Measurements from ENCODE around the gene PIWIL1.

DNA sequence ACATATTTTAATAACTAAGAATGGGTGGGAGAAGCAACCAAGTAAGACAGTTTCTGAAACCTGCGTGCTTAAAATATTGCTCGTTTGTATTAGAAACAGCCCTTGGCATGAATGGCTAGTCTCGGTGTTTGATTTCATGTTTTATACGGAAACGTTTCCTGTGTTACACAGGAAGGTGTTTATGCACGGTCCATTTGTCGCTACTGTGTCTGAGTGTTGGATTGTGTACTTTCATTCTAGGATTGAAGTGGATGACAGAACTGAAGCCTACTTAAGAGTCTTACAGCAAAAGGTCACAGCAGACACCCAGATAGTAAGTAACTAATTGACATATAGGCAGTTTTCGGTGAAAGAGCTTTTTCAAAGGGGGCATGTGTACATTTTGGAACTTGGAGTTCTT is 19.6 kb downstream of the PIWIL1 start:
- TF ChIP-seq, protein P1, sequence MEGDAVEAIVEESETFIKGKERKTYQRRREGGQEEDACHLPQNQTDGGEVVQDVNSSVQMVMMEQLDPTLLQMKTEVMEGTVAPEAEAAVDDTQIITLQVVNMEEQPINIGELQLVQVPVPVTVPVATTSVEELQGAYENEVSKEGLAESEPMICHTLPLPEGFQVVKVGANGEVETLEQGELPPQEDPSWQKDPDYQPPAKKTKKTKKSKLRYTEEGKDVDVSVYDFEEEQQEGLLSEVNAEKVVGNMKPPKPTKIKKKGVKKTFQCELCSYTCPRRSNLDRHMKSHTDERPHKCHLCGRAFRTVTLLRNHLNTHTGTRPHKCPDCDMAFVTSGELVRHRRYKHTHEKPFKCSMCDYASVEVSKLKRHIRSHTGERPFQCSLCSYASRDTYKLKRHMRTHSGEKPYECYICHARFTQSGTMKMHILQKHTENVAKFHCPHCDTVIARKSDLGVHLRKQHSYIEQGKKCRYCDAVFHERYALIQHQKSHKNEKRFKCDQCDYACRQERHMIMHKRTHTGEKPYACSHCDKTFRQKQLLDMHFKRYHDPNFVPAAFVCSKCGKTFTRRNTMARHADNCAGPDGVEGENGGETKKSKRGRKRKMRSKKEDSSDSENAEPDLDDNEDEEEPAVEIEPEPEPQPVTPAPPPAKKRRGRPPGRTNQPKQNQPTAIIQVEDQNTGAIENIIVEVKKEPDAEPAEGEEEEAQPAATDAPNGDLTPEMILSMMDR (IDR thresholded peaks at IDR 0.05) = no peak
- TF ChIP-seq POLR2A (IDR thresholded peaks at IDR 0.05) = no peak
